Measurements from ENCODE around the gene STX16. TPM values are rescaled to one million over a fixed set of nuclear protein-coding genes. Genes with fewer than 3 reads are reported as not detected.

Gene STX16
- total RNA-seq, 1 donor from 2014 or later, result 23.8 TPM

DNA sequence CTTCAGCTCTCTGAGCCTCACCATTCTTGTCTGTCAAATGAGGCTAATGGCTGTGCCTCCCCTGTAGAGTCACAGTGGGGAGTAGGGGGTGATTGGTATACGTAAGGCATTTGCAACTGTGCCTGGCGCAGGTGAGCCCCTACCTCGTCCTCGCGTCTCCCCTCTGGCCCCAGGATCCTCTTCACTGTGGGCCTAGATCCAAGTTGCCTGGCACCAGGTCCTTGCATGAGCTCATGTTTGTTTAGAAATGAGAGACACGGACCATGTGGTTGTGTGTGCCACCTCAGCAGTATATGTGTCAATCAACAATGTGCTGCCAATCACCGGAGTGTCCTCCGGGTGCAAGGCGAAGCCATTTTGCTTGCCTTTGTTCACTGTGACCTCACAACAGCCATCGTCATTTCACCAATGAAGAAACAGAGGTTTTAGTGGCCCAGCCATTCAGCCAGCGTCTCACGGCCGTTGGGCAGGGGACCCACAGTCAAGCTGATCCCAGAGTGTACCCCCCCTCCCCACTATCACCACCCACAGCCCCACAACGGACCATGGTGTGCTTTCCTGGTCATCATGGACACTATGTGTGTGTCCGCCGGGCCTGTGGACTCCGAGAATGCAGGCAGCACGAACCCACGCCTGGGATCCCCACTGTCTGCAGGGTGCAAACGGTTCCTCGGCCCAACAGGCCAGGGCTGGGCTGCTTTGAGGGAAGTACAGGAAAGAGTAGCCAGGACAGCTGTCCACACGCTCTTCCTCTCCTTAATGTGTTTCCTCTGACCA is 35.9 kb upstream of the STX16 start:
- DNase-seq (ENCODE audit: missing footprints), result peak; percentile 54
- no peak for ATAC-seq
- intact Hi-C loops (cut with DNase I), result no loop called here

DNA sequence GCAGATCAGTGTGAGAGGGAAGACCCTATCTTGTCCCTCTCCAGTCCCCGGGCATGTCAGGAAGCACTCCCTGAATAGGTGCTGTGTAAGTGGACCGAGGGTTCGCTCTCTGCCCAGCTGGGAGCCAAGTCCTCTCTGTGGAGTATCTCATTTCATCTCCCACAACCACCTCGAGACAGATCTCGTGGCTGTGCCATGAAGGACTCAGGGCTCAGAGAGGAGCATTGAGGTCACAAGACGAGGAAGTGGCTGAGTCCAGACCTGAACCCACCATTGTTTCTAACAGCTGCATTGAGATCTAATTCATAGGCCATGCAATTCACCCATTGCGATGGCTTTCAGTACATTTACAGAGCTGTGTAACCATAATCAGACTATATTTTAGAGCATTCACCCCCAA is 34.7 kb upstream of the STX16 start:
- intact Hi-C loops (cut with DNase I), result no loop called here
- ATAC-seq, result no peak

DNA sequence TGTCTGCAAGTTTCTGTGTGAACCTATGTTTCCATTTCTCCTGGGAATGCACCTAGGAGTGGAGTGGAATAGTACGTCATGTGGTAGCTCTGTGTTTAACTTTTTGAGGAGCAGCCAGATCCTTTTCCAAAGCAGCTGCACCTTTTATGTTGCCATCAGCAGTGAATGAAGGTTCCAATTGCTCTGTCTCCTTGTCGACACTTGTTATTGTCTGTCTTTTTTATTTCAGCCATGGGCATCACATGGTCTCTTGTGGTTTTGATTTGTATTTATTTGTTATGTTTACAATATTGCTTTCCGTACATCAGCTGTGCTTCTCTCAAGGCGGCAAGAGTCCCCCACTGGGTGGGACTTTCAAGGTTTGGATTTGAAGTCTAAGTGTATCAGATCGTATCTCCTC is 33.9 kb upstream of the STX16 start:
- ATAC-seq (no peak), DNase-seq (ENCODE audit: missing footprints) (peak; percentile 14)
- intact Hi-C loops (cut with DNase I), result no loop called here

More for the DNA sequence above, 34.7 kb upstream of the STX16 start:
- peak; percentile 6 for DNase-seq (ENCODE audit: missing footprints)

DNA sequence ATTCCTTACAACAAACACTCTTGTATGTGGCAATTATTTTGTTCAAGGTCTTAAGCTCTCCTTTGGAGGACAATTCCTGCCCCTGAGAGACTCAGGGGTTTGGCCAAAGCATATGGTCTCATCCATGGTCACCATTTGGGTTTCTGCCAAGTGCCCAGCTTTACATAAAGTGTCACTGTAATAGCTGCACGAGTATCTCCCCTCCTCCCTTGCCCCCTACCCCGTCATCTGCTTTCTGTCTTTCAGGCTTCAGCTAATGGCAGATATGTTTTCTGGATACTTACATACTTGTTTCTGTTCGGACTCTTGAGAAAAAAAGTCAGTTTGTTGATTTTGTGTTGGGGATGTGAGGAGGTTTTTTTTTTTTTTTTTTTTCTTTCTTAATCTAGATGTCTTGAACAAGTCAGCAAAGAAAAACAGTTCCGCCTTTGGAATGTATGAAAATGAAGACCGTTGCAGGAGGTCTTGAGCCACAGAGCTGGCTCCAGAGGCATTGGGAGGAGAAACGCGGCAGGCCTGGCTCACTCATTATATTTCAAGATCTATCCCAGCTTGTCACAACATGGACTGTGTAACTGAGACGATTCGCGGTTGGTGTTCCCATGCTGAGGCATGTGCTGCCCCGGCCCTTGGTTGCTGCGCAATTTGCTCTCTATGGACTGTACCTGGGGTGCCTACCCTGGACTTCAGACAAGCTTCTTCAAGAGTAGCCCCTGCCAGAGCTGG is 32.6 kb upstream of the STX16 start:
- intact Hi-C loops (cut with DNase I), result no loop called here
- DNase-seq (ENCODE audit: missing footprints) (no peak), ATAC-seq (peak; percentile 14)

DNA sequence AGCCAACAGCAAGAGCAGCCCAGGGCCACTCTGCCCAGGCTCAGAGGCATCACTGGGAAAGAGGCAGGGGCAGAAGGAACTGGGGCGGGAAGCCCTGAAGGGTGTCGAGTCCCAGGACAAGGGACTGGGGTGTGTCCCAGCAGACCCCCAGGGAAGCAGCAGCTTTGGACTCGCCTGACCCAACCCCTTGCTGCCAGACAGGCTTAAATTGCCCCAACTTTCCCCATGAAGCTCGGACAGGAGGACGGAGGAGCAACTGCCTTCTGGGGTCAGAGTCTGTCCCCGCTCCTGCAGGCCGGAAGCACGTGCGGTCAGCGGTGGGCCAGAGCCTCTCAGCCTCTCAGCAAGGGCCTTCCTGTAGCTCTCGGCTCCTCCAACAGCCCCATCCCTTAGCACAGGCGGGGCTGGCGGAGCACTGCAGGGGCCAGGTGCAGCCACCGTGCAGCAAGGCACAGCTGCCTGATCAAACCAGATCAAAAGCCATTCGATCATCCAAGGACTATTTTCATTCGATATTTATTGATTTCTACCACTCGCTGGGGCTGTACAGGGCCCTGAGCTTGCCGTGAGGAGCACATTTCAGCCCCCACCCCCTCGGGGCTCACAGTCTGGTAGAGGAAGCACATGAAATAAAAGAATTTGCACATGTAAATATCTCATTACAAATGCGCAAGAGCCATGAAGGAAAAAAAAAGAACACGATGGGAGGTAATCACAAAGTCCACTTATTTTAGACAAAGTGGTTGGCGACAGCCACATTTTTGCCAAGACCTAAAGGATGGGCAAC is 31.8 kb upstream of the STX16 start:
- intact Hi-C loops (cut with DNase I), result no loop called here
- no peak for ATAC-seq
- DNase-seq (ENCODE audit: missing footprints), result no peak

DNA sequence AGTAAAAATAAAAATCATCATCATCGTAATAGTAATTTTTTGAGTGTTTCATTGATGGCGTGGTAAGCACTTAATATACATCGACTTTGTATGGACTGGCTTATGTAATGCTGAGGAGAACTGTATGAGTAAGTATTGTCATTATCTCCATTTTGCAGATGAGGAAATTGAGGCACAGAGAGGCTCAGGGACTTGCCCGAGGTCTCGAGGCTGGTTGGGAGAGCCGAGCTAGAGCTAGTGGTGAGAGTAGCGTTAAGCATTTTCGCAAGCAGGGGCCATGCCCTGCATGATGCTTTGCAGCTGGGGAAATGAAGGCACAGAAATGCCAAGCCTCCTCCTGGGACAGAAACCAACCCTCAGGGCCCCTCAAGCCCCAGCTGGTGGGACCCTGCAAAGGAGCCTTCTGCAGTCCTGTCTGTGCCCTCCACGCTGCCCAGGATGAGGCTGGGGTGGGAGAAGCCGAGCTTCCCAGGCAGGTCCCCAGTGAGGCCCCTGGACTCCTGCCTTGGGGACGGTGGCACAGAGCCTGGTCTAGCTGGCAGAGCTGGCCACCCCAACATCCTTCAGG is 31.1 kb upstream of the STX16 start:
- ATAC-seq, result no peak
- intact Hi-C loops (cut with DNase I), result no loop called here
- DNase-seq (ENCODE audit: missing footprints), result no peak

DNA sequence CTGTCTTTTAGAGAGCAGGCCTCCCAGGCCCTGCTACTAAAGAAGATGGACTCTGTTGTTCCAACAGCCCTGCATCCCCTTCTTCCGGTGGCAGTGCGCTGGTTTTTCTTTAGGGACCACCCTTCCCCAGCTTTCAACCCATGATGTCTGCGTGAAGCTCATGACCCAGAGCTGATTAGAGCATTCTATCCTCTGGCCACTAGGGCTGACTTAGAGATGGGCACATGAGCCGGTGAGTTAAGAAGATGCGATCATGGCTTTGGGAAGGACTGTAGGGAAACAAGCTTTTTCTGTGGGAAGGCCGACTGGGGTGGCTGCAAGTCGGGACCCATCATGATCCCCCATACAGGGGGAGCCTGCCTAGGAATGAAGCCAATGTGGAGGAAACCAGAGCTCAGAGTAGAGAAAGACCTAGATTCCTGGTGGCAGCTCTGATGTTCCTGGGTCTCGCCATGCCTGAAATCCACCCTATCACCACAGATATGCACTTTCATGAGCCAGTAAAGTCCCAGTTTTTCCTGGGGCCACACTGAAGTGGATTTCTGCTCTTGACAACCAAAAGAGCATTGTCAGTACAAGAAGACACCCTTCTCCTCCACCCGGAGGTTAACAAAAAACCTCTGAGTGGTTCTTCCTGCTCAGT is 29.1 kb upstream of the STX16 start:
- ATAC-seq (no peak), DNase-seq (ENCODE audit: missing footprints) (no peak)
- intact Hi-C loops (cut with DNase I), result no loop called here

DNA sequence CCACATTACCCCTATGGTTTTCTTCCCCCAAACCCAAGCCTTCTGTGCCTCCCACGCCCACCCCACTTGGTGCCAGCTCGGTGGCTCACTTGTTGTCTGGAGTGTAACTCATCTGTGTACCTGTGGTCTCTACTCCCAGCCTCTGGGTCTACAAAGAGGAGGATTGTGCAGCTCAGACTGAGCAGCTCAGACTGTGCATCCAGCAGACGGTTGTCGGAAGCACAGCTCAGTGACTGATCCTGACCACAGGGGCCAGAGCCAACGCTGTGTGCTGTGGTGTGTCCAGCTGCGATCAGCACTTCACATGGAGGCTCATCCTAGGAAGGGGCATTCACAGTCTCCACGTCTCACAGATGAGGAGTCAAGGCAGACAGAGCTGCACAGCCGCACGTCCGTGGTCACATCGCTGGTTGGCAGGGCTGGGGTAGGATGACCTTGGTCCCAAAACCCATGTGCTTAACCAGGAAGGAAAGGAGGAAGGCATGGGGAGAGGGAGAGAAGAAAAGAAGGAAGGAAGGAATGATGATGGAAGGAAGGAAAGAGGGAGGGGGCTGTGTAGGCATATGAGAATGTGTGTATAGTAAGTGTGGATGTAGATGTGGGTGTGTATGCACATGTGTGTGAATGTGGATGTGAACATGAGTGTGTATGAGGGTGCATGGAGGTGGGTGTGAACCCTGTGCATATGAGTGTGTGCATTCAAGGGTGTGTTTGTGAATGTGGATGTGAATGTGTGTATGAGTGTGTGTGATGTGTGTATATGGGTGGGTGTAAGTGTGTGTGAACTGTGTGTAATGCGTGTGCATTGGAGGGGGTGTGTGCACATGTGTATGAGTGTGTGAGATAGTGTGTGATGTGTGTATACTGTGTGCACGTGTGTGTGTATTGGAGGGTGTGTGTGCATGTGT is 28.2 kb upstream of the STX16 start:
- intact Hi-C loops (cut with DNase I), result no loop called here
- ATAC-seq, result no peak
- no peak for DNase-seq (ENCODE audit: missing footprints)

DNA sequence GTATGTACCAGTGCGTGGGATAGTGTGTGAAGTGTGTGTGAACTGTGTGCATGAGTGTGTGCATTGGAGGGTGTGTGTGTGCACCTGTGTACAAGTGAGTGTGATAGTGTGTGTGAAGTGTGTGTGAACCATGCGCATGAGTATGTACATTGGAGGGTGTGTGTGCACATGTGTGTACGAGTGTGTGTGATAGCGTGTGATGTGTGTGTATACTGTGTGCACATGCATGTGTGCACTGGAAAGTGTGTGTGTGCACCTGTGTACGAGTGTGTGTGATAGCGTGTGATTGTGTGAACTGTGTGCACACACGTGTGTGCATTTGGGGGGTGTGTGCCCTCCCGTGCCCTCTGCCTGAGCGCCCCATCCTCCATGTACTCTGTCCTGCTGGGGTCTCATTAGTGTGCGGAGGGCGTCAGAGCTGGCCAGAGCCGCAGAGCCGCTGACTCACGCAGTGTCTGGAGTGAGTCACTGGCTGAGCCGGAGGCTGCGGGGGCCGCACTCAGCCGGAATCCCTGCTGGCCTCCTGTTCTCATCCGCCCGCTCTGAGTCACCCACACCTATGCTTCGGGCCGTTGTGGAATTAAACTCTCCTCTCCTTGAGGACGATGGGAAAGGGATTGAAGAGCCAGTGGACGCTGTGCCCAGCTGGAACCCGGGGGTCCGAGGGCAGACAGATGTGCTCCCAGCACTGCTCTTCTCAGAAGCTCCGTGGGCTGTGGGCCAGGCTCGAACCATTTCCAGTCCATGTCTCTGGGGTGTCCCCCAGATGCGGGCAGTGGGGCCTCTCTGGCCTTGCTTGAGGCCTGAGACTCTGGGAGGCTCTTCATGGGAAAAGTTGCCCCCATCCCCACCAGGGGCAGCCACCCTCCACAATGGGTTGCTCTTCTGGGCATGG is 27.3 kb upstream of the STX16 start:
- ATAC-seq (peak; percentile 81), DNase-seq (ENCODE audit: missing footprints) (no peak)
- intact Hi-C loops (cut with DNase I), result no loop called here

DNA sequence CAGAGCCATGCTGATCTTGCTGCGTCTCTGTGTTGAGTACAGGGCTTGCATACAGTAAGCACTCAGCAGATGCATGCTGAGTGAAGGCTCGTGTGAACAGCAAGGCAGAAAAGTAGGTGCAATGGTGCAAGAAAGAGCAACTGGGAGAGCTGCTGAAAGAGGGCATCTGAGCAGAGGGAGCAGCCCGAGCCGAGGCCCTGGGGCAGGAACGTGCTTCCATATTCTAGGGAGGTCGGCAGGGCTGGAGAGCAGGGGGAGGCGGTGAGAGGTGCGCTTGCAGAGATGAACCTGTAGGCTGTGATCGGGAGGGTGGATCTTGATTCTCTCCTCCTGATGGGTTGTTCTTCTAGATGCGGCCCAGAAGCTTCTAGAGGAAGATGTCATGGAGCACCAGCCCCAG is 26.4 kb upstream of the STX16 start:
- no peak for ATAC-seq
- intact Hi-C loops (cut with DNase I), result no loop called here
- DNase-seq (ENCODE audit: missing footprints), result no peak

DNA sequence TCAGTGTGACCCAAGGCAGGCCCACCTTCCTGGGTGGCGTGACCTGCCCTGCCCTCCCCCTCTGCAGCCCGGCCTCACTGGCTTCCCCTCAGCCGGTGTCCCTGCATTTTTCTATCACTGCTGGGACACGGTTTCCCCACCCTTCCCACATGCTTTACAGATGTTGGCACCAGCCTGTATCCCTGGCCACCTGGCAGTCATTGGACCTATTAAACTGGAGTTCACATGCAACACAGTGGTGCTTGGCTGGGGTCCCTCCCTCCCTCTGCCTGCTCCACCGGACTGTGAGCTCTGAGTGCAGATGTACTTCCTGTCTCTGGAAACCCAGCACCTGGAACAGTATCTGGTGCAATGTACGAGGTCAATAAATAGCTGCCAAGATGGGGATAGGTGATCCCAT is 25.5 kb upstream of the STX16 start:
- intact Hi-C loops (cut with DNase I), result no loop called here
- ATAC-seq, result no peak
- no peak for DNase-seq (ENCODE audit: missing footprints)

DNA sequence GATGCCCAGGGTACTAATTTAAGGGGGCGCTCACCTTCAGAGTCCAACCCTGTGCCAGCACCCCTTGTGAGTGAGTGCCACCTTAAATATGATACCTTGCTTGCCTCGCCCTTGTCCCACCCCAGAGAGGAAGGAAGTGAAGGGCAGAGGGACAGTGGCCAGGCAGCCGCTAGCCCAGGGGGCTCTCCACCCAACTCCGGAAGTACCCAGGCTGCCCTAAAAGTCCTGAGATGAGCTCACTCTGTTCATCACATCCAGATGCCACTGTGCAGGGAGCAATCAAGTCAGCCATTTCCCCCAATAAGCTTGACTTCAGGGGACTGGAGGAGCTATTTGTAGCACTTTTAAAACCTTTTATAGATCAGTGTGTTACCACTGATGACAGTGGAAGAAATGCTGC is 25.0 kb upstream of the STX16 start:
- DNase-seq (ENCODE audit: missing footprints) (no peak), ATAC-seq (no peak)
- intact Hi-C loops (cut with DNase I), result no loop called here

DNA sequence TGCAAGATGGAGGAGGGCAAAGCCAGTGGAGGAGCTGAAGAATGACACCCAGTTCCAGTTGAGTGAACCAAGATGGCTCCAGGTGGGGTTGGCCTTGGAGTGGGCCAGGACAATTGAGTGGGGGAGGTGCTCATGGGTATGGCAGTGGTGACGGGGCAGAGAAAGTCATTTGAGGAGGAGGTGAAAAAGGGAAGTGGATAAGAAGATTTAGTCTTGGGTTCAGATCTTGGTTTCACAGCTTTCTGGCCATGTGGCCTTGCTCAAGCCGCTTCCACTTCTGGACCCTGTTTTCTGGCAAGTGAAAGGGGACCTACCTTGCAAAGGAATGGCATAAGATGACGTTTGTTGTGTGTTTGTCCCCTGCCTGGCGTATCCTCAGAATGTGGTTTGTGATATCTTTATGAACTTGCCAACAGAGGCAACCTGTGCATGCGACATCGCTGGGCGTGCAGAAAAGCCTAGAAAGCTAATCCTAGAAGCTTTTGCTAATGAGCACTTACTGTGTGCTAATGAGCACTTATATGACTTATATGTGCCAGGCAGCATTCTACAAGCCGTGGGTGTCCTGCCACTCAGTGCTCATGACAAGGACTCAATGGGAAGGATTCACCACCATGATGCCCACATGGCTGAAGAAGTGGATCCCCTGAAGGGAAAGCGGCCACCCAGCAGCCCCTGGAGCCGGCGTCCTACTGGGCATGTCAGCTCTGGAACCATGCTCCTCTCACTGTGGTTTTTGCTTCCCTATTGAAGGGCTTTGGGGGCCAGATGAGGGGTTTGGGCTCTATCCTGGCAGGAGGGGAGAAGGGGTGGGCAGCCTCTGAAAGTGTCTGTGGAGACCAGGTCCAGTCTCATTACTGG is 23.6 kb upstream of the STX16 start:
- intact Hi-C loops (cut with DNase I), result no loop called here

DNA sequence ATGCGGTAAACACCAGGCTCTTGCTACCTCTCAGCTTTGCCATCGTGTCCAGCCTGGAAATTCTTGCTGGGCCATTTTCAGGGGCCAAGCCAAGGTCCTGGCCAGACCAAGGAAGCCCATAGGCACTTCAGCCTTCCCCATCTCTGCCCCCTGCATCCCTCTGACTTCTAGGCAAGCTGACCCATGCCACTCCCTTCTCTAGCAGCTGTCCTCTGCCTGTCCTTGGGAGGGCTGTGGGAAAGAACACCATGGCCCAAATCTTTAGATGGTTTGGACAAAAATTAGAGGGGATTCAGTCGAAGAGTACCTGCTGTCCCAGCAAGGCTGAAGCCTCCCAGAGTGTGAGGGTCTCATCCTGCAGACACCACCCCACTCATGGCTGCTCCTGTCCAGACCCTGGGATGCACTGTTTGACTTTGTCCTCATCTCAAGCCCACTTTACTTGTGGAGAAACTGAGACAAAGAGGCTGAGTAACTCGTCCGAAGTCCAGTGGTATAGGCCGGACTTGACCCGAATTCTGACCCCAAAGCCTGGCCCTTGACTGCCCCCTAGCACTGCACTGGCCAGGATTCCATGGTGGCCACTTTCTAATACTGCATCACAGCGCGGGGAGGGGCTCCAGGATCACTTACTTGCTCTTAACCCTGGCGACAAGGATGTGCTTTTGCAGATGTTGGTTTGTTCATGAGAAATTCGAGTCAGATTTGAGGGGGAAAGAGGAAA is 22.4 kb upstream of the STX16 start:
- ATAC-seq (no peak), DNase-seq (ENCODE audit: missing footprints) (no peak)
- intact Hi-C loops (cut with DNase I), result no loop called here

More for the DNA sequence above, 23.6 kb upstream of the STX16 start:
- ATAC-seq (no peak), DNase-seq (ENCODE audit: missing footprints) (no peak)

DNA sequence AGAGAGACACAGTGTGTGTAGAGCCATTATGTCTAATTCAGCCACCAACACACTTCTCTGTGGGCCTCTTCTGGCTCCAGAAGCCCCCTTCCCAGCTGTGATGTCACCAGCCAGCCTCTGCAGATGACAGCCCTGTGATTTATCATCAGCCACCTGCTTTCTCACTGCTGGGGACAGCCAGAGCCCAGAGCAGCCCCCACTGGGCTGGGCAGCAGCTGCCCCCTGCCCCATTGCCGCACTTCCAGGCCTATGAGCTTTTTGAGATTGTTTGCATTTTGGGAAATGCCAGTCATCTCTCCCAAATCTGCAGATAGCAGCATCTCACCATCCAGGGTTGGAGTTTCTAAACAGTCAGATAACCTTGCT is 21.9 kb upstream of the STX16 start:
- ATAC-seq, result no peak
- intact Hi-C loops (cut with DNase I), result no loop called here
- DNase-seq (ENCODE audit: missing footprints), result no peak

DNA sequence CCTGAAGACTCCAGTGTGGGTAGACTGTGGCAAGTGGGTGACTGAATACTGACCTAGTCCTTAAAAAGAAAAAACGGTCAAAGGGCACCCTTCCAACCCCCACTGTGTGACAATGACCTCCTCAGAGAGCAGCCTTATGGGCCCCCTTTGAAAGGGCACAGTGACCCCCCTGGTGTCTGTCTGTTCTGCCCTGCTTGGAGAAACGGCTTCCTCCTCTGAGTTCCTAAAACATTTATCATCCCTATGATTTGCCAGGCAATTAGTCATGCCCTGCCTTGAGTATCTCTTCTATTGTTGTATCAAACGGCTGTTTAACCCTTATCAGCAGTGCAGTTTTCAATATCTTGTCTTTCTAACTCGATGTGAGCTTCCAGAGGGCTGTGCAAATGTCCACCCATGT is 21.0 kb upstream of the STX16 start:
- ATAC-seq (no peak), DNase-seq (ENCODE audit: missing footprints) (no peak)
- intact Hi-C loops (cut with DNase I), result no loop called here
